Measurements from ENCODE around the gene ZKSCAN3.
"Not testable (repeated sequence)": the region's sequence is repeated elsewhere in the genome, so short reads cannot be mapped to it uniquely, and the experiment has no call there.

ZKSCAN3 gene

GRCh38 chr6:28349892-28350737 lies at the start of gene ZKSCAN3:
Gene ZKSCAN3 (plus strand): TSS chr6:28349947. CDS start chr6:28359587, 9,640 bp downstream.
- DNase-seq (ENCODE audit: low read depth in 2 of 3, low spot score in 2 of 3), result peak; percentile 39 to 70 (median 61)

GRCh38 chr6:28303570-28303969 lies 46.2 kb upstream of the ZKSCAN3 start:
- no peak for DNase-seq (ENCODE audit: low read depth in 2 of 3, low spot score in 2 of 3)

- not testable (repeated sequence) for DNase-seq (ENCODE audit: low read depth in 2 of 3, low spot score in 2 of 3)
Measured at GRCh38 chr6:28306363-28306762, 43.4 kb upstream of the ZKSCAN3 start.

GRCh38 chr6:28311139-28311823 lies 38.5 kb upstream of the ZKSCAN3 start:
- DNase-seq (ENCODE audit: low read depth in 2 of 3, low spot score in 2 of 3), result no peak

GRCh38 chr6:28312939-28313338 lies 36.8 kb upstream of the ZKSCAN3 start:
- no peak for DNase-seq (ENCODE audit: low read depth in 2 of 3, low spot score in 2 of 3)

- DNase-seq (ENCODE audit: low read depth in 2 of 3, low spot score in 2 of 3), result no peak
Measured at GRCh38 chr6:28315628-28316027, 34.1 kb upstream of the ZKSCAN3 start.

GRCh38 chr6:28317866-28318265 lies 31.9 kb upstream of the ZKSCAN3 start:
- DNase-seq (ENCODE audit: low read depth in 2 of 3, low spot score in 2 of 3), result not testable (repeated sequence)

GRCh38 chr6:28322661-28323060 lies 27.1 kb upstream of the ZKSCAN3 start:
- no peak for DNase-seq (ENCODE audit: low read depth in 2 of 3, low spot score in 2 of 3)

GRCh38 chr6:28323813-28324424 lies 25.8 kb upstream of the ZKSCAN3 start:
- no peak for DNase-seq (ENCODE audit: low read depth in 2 of 3, low spot score in 2 of 3)

- no peak for DNase-seq (ENCODE audit: low read depth in 2 of 3, low spot score in 2 of 3)
Measured at GRCh38 chr6:28326371-28326948, 23.3 kb upstream of the ZKSCAN3 start.

GRCh38 chr6:28330041-28330440 lies 19.7 kb upstream of the ZKSCAN3 start:
- no peak for DNase-seq (ENCODE audit: low read depth in 2 of 3, low spot score in 2 of 3)

- no peak for DNase-seq (ENCODE audit: low read depth in 2 of 3, low spot score in 2 of 3)
Measured at GRCh38 chr6:28333047-28333446, 16.7 kb upstream of the ZKSCAN3 start.

- DNase-seq (ENCODE audit: low read depth in 2 of 3, low spot score in 2 of 3), result no peak
Measured at GRCh38 chr6:28333599-28334018, 16.1 kb upstream of the ZKSCAN3 start.

- DNase-seq (ENCODE audit: low read depth in 2 of 3, low spot score in 2 of 3), result no peak
Measured at GRCh38 chr6:28334286-28335039, 15.3 kb upstream of the ZKSCAN3 start.

GRCh38 chr6:28335040-28335563 lies 14.6 kb upstream of the ZKSCAN3 start:
- DNase-seq (ENCODE audit: low read depth in 2 of 3, low spot score in 2 of 3), result no peak

GRCh38 chr6:28335564-28336283 lies 14.0 kb upstream of the ZKSCAN3 start, which contains the start of gene ZSCAN31:
Gene ZSCAN31 (minus strand): TSS chr6:28336148. CDS start chr6:28329683, 6,465 bp downstream.
- peak; percentile 43 to 56 (median 49) for DNase-seq (ENCODE audit: low read depth in 2 of 3, low spot score in 2 of 3)

- DNase-seq (ENCODE audit: low read depth in 2 of 3, low spot score in 2 of 3), result no peak
Measured at GRCh38 chr6:28336284-28337120, 13.2 kb upstream of the ZKSCAN3 start.

- DNase-seq (ENCODE audit: low read depth in 2 of 3, low spot score in 2 of 3), result no peak
Measured at GRCh38 chr6:28337121-28337520, 12.6 kb upstream of the ZKSCAN3 start.

Data from activated CD8-positive, alpha-beta memory T cell treated with anti-CD3 and anti-CD28 coated beads for 48 hours (primary cell).